Ovary (tissue), 9 donors: ENCODE measurements around the gene TAF4. TPM values are rescaled to one million over a fixed set of nuclear protein-coding genes. Genes with fewer than 3 reads are reported as not detected.
A peak's percentile ranks its signal among the peaks of the same experiment; 100 is the strongest.

ENCODE experiments used
- DNase-seq, 5 donors: peaks; one replicate each; pipeline ENCODE4 v3.0.0-alpha.2; 2019 to 2020
- H3K27ac ChIP-seq, 2 donors: fragments of 200-600 bp; one replicate each; pipeline versions ENCODE4 v1.5.1 to v1.8.0; 2019 to 2022
- H3K27me3 ChIP-seq: fragments of 200-600 bp; one replicate; pipeline ENCODE4 v1.8.0; 2022
- H3K36me3 ChIP-seq: fragments of 200-600 bp; sonication (generic); one replicate; pipeline ENCODE4 v1.5.1; 2019
- H3K4me1 ChIP-seq: one replicate; pipeline ENCODE4 v1.8.1; 2013; ENCODE audit warnings: mild to moderate bottlenecking, moderate library complexity; ENCODE audit not compliant: insufficient read depth
- H3K4me3 ChIP-seq: fragments of 200-600 bp; sonication (generic); one replicate; pipeline ENCODE4 v1.5.1; 2017
- H3K9me3 ChIP-seq, 2 donors: fragments of 200-600 bp in 1 of 2; sonication (generic) in 1 of 2; one replicate each; pipeline versions ENCODE4 v1.5.1 to v1.8.1; 2013 to 2019; ENCODE audit warnings: mild to moderate bottlenecking in 1 of 2, moderate library complexity in 1 of 2
- CTCF ChIP-seq, 3 donors: fragments of 450-650 bp in 2 of 3; fragments of 200-600 bp in 1 of 3; IDR thresholded peaks; one replicate each; pipeline versions ENCODE4 v1.5.1 to v1.8.0; 2016 to 2022; ENCODE audit warnings: antibody characterized with exemption in 3 of 3, mild to moderate bottlenecking in 1 of 3
- EP300 ChIP-seq: sonication (generic); formaldehyde crosslinking; IDR thresholded peaks from one replicate; pipeline ENCODE4 v1.6.1; 2017; ENCODE audit warnings: antibody characterized with exemption
- POLR2A ChIP-seq: fragments of 450-650 bp; IDR thresholded peaks from one replicate; pipeline ENCODE4 v1.6.1; 2017; ENCODE audit warnings: antibody characterized with exemption, mild to moderate bottlenecking, moderate library complexity
- WGBS, 3 donors: extraction: QIAGEN DNeasy Blood & Tissue Kit in 1 of 3; methylation state at CpG; one replicate each; pipeline versions ENCODE4 v1.1.5 to v1.1.7; 2013 to 2017; 5-methylcytosine and 5-hydroxymethylcytosine counted together
- intact Hi-C, 4 donors: fragments of 100-400 bp; cut with DNase I; formaldehyde crosslinking; loops; one replicate each; pipeline versions ENCODE4 v1.11.0 to v1.15.1; 2022 to 2023
- polyA plus RNA-seq, 2 donors: library from polyadenylated mRNA; stranded (reverse); fragments of 200-250 nt in 1 of 2; fragments of 350-450 nt in 1 of 2; fragmentation: Illumina TruSeq in 1 of 2; extraction: RNeasy Lipid Tissue Mini Kit (QIAGEN cat#74804) in 1 of 2; gene quantifications; one replicate each; pipeline ENCODE4 v1.2.3, GENCODE V29; 2013 to 2014
- total RNA-seq, 7 donors: library from RNA; depleted of rRNA in 2 of 7; stranded (reverse); fragments of >200 nt in 2 of 7; fragmentation: NEBNext Ultra II Directional in 3 of 7; extraction: Animal tissue kit (Norgen Biotek cat#: 25700) in 3 of 7; gene quantifications; one replicate each; pipeline versions ENCODE4 v1.1.0 to v1.2.4, GENCODE V29; 2016 to 2023
- donor health status: DM: no; HTN: no; CAD: no; lungs with moderate emphysema.
- donor health status: DM: no; HTN: no; CAD: no.
- donor health status: Bipolar disorder and iron deficiency.
- donor health status: DM: yes; HTN: yes; CAD: no.
- donor health status: DM: no; HTN: no; CAD: no.
- donor health status: DM: yes; HTN: yes; CAD: no.

Gene TAF4
- total and polyA plus RNA-seq, 9 donors, result 9.3 to 34.7 (median 19.8) TPM

GRCh38 chr20:61931476-61932198 is 134.0 kb downstream of the TAF4 start:
- H3K36me3 ChIP-seq, result no peaks in the 10 kb centered on the region
- intact Hi-C loops, result no loop called here
- 89 to 91% (median 89%) methylated on average over 14 of the region's 14 CpGs for WGBS, 3 donors
- H3K27me3 ChIP-seq, result no peaks in the 10 kb centered on the region
- no peak overlapping the region for H3K27ac ChIP-seq
- peak in 2 of 5 donors; percentile 4 to 24 for DNase-seq
- H3K9me3 ChIP-seq, result no peaks in the 10 kb centered on the region
- no peak overlapping the region for H3K4me3 ChIP-seq
- H3K4me1 ChIP-seq, result no peaks in the 10 kb centered on the region
- no peak for TF ChIP-seq EP300
- no peak for TF ChIP-seq CTCF (IDR thresholded peaks at IDR 0.05)
- TF ChIP-seq POLR2A, result no peak

GRCh38 chr20:61930776-61931475 is 134.8 kb downstream of the TAF4 start:
- Histone ChIP-seq H3K4me3 (no peak overlapping the region), H3K27ac (no peak overlapping the region), H3K9me3 (no peaks in the 10 kb centered on the region), H3K36me3 (no peaks in the 10 kb centered on the region), H3K27me3 (no peaks in the 10 kb centered on the region), H3K4me1 (no peaks in the 10 kb centered on the region)
- intact Hi-C loops, result no loop called here
- DNase-seq, result peak in 1 of 5 donors; percentile 9
- TF ChIP-seq CTCF (IDR thresholded peaks at IDR 0.05), result no peak
- 84 to 87% (median 87%) methylated on average over 28 of the region's 28 CpGs for WGBS, 3 donors

- Histone ChIP-seq H3K27ac (no peak overlapping the region), H3K9me3 (no peaks in the 10 kb centered on the region), H3K4me1 (no peaks in the 10 kb centered on the region), H3K4me3 (no peak overlapping the region), H3K27me3 (no peaks in the 10 kb centered on the region), H3K36me3 (no peaks in the 10 kb centered on the region)
- no peak for TF ChIP-seq POLR2A
- no peak for TF ChIP-seq EP300
- TF ChIP-seq CTCF (IDR thresholded peaks at IDR 0.05), result no peak
- no peak for DNase-seq
- intact Hi-C loops, result no loop called here
- WGBS, 3 donors, result 90 to 95% (median 94%) methylated on average over 12 of the region's 12 CpGs
These were observed 135.6 kb downstream of the TAF4 start for GRCh38 chr20:61929971-61930666.

- Histone ChIP-seq H3K4me3 (no peak overlapping the region), H3K36me3 (no peaks in the 10 kb centered on the region), H3K9me3 (no peaks in the 10 kb centered on the region), H3K4me1 (no peaks in the 10 kb centered on the region), H3K27me3 (no peaks in the 10 kb centered on the region), H3K27ac (no peak overlapping the region)
- intact Hi-C loops, result no loop called here
- WGBS, 3 donors, result 94 to 100% (median 96%) methylated on average over 12 of the region's 12 CpGs
- no peak for DNase-seq
- TF ChIP-seq EP300 (no peak), POLR2A (no peak), CTCF (IDR thresholded peaks at IDR 0.05) (no peak)
These were observed 136.1 kb downstream of the TAF4 start for GRCh38 chr20:61929561-61929960.
